B cell (primary cell): ENCODE measurements around the gene PTGES.

Experiments used
- CTCF ChIP-seq: fragments of 200-600 bp; IDR thresholded peaks from one replicate; pipeline ENCODE4 v1.8.0; 2022; ENCODE audit warnings: antibody characterized with exemption, mild to moderate bottlenecking
- EZH2 ChIP-seq: IDR thresholded peaks from 2 replicates; pipeline ENCODE4 v1.6.1; 2012; ENCODE audit warnings: borderline replicate concordance, low read depth, mild to moderate bottlenecking, moderate library complexity, low read length; ENCODE audit not compliant: insufficient read depth, poor library complexity, severe bottlenecking

GRCh38 chr9:129720865-129721545, 31.8 kb downstream of the PTGES start:
- TF ChIP-seq EZH2 (no peak), CTCF (no peak)
